Panc1 (cell line): Measurements from ENCODE around the gene PLD2. TPM values are rescaled to one million over a fixed set of nuclear protein-coding genes. Genes with fewer than 3 reads are reported as not detected.

Experiments
- ATAC-seq: fragments of 200-7000 bp; cut with Tn5 transposase; 2 replicates; pipeline ENCODE4 v1.9.1; 2020; ENCODE audit warnings: mild to moderate bottlenecking, moderate library complexity
- BruUV-seq: library from RNA; stranded (reverse); fragments of 400-500 nt; replicated peaks from 2 replicates; lab custom pipeline; 2021; lab: Mats Ljungman, UMichigan
- CTCF ChIA-PET: fragments of 300-600 bp; sonication (Branson Sonifier 250); formaldehyde crosslinking; loops from one replicate; lab custom pipeline; 2022; ENCODE audit warnings: antibody characterized with exemption; lab: Charles Lee
- POLR2A ChIA-PET: fragments of 300-600 bp; sonication (Branson Sonifier 250); formaldehyde crosslinking; loops from one replicate; lab custom pipeline; 2022; ENCODE audit warnings: antibody characterized with exemption; lab: Charles Lee
- DNase-seq: peaks from one replicate; pipeline ENCODE4 v3.0.0-alpha.2; 2010; ENCODE audit warnings: low read depth, low spot score
- H3K27ac ChIP-seq: 2 replicates; pipeline ENCODE4 v1.5.1; 2011; ENCODE audit warnings: mild to moderate bottlenecking, low read length, inconsistent platforms
- H3K27me3 ChIP-seq: fragments of 200-500 bp; sonication (Bioruptor generic); 2 replicates; pipeline ENCODE4 v1.6.0; 2014; ENCODE audit warnings: low read length, inconsistent platforms; ENCODE audit not compliant: control insufficient read depth, insufficient read depth
- H3K36me3 ChIP-seq: fragments of 200-500 bp; sonication (Bioruptor generic); 2 replicates; pipeline ENCODE4 v1.5.1; 2014; ENCODE audit warnings: inconsistent platforms, mild to moderate bottlenecking, low read length, moderate library complexity; ENCODE audit not compliant: control insufficient read depth, insufficient read depth
- H3K4me1 ChIP-seq: 2 replicates; pipeline ENCODE4 v1.5.1; 2011; ENCODE audit warnings: inconsistent platforms, mild to moderate bottlenecking, low read length, moderate library complexity; ENCODE audit not compliant: control insufficient read depth, insufficient read depth
- H3K4me3 ChIP-seq, 2 experiments: 2 replicates each; pipeline ENCODE4 v1.5.1; 2011 to 2012; ENCODE audit warnings: low read depth in 2 of 2, low read length in 2 of 2, mild to moderate bottlenecking in 2 of 2, inconsistent platforms in 1 of 2, moderate library complexity in 1 of 2
- H3K9me3 ChIP-seq: fragments of 200-500 bp; sonication (Bioruptor generic); 2 replicates; pipeline ENCODE4 v1.5.1; 2014; ENCODE audit warnings: low read depth, mild to moderate bottlenecking, inconsistent platforms, low read length, moderate library complexity; ENCODE audit not compliant: control insufficient read depth, insufficient read depth
- POLR2AphosphoS5 ChIP-seq: IDR thresholded peaks from 2 replicates; pipeline ENCODE4 v1.6.1; 2012; ENCODE audit warnings: mild to moderate bottlenecking, low read depth, low read length, moderate library complexity
- SIN3A ChIP-seq: IDR thresholded peaks from 2 replicates; pipeline ENCODE4 v1.6.1; 2012; ENCODE audit warnings: low read depth, mild to moderate bottlenecking, low read length, moderate library complexity, borderline replicate concordance; ENCODE audit not compliant: insufficient read depth
- TCF7L2 ChIP-seq: IDR thresholded peaks from 2 replicates; pipeline ENCODE4 v1.6.1; 2011; ENCODE audit warnings: mild to moderate bottlenecking, low read depth, low read length, inconsistent platforms
- in situ Hi-C: cut with HindIII; loops from 2 replicates; pipeline ENCODE4 v1.10.0; 2016; ENCODE audit warnings: low sequenced_read_pairs, low pct_unique_long_range_greater_than_20kb
- intact Hi-C: fragments of 100-400 bp; cut with micrococcal nuclease; formaldehyde crosslinking; loops from one replicate; pipeline ENCODE4 v1.10.0; 2022; ENCODE audit not compliant: unreplicated experiment
- total RNA-seq: library from RNA; stranded (reverse); gene quantifications from one replicate; pipeline ENCODE4 v1.2.1, GENCODE V29; 2021; ENCODE audit not compliant: unreplicated experiment
- TF ChIP-seq, protein P1 (sequence below), 2 experiments: IDR thresholded peaks; 2 replicates each; pipeline ENCODE4 v1.6.1; 2011 to 2012; ENCODE audit warnings: low read depth in 2 of 2, control low read depth in 1 of 2, low read length in 1 of 2, mild to moderate bottlenecking in 1 of 2, moderate library complexity in 1 of 2; ENCODE audit not compliant: insufficient read depth in 1 of 2
- TF ChIP-seq, protein P2 (sequence below): fragments of 450-650 bp; IDR thresholded peaks from 2 replicates; pipeline ENCODE4 v1.5.1; 2017; ENCODE audit warnings: mild to moderate bottlenecking

Gene PLD2
- total RNA-seq, 1 experiment from 2014 or later: 40.2 TPM

DNA sequence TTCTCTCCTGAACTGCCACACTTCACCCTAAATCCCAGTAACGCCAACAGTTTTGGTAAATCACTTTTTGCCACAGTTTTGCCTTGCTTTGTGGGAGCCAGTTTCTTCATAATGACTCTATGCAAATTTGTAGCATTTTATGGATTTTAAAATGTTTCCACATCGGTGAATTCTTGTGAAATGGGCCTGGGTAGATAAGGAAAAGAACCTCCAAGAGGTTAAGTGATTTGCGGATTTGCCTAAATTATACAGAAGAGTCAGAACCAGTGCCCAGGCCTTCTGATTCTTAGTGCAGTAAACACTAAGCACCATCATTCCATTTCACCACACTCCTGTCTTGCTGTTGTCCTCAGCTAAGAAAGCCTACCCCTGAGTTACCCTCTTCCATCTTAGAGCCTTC is 44.1 kb downstream of the PLD2 start:
- H3K27ac ChIP-seq: no peak overlapping the region
- H3K9me3 ChIP-seq: no peaks in the 10 kb centered on the region
- H3K4me1 ChIP-seq: no peaks in the 10 kb centered on the region; the same call in 1 of the 2 replicates
- in situ Hi-C loops: no loop called here
- no TSS peak for BruUV-seq
- CTCF ChIA-PET: no interaction called here
- H3K36me3 ChIP-seq: no peaks in the 10 kb centered on the region
- H3K27me3 ChIP-seq: no peaks in the 10 kb centered on the region
- H3K4me3 ChIP-seq: no peak overlapping the region
- POLR2A ChIA-PET: no interaction called here
- intact Hi-C loops: no loop called here
- no peak for ATAC-seq
- TF ChIP-seq POLR2AphosphoS5 (no peak), TCF7L2 (no peak), SIN3A (no peak)
- TF ChIP-seq, protein P1, sequence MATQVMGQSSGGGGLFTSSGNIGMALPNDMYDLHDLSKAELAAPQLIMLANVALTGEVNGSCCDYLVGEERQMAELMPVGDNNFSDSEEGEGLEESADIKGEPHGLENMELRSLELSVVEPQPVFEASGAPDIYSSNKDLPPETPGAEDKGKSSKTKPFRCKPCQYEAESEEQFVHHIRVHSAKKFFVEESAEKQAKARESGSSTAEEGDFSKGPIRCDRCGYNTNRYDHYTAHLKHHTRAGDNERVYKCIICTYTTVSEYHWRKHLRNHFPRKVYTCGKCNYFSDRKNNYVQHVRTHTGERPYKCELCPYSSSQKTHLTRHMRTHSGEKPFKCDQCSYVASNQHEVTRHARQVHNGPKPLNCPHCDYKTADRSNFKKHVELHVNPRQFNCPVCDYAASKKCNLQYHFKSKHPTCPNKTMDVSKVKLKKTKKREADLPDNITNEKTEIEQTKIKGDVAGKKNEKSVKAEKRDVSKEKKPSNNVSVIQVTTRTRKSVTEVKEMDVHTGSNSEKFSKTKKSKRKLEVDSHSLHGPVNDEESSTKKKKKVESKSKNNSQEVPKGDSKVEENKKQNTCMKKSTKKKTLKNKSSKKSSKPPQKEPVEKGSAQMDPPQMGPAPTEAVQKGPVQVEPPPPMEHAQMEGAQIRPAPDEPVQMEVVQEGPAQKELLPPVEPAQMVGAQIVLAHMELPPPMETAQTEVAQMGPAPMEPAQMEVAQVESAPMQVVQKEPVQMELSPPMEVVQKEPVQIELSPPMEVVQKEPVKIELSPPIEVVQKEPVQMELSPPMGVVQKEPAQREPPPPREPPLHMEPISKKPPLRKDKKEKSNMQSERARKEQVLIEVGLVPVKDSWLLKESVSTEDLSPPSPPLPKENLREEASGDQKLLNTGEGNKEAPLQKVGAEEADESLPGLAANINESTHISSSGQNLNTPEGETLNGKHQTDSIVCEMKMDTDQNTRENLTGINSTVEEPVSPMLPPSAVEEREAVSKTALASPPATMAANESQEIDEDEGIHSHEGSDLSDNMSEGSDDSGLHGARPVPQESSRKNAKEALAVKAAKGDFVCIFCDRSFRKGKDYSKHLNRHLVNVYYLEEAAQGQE (IDR thresholded peaks at IDR 0.05; ENCODE audit: insufficient read depth in 1 of 2, low read depth in 2 of 2, low read length in 1 of 2): no peak
- TF ChIP-seq, protein P2, sequence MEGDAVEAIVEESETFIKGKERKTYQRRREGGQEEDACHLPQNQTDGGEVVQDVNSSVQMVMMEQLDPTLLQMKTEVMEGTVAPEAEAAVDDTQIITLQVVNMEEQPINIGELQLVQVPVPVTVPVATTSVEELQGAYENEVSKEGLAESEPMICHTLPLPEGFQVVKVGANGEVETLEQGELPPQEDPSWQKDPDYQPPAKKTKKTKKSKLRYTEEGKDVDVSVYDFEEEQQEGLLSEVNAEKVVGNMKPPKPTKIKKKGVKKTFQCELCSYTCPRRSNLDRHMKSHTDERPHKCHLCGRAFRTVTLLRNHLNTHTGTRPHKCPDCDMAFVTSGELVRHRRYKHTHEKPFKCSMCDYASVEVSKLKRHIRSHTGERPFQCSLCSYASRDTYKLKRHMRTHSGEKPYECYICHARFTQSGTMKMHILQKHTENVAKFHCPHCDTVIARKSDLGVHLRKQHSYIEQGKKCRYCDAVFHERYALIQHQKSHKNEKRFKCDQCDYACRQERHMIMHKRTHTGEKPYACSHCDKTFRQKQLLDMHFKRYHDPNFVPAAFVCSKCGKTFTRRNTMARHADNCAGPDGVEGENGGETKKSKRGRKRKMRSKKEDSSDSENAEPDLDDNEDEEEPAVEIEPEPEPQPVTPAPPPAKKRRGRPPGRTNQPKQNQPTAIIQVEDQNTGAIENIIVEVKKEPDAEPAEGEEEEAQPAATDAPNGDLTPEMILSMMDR: no peak
- DNase-seq: no peak

DNA sequence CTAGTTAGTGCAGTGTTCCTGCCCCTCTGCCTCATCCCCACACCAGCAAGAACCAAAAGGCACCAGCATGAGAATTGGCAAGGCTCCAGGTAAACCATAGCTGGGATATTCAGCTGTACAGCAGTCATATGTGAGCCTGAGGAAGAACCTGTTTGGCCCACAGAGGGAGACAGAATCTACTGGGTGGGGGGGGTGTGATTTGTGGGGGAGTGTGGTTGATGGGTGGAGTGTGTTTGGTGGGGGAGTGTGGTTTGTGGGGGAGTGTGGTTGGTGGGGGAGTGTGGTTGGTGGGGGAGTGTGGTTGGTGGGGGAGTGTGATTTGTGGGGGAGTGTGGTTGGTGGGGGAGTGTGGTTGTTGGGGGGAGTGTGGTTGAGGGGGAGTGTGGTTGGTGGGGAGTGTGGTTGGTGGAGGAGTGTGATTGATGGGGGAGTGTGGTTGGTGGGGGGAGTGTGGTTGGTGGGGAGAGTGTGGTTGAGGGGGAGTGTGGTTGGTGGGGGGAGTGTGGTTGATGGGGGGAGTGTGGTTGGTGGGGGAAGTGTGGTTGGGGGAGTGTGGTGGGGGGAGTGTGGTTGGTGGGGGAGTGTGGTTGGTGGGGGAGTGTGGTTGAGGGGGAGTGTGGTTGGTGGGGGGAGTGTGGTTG is 45.7 kb downstream of the PLD2 start:
- BruUV-seq: no TSS peak
- ATAC-seq: no peak
- DNase-seq: no peak
- intact Hi-C loops (no loop called here), in situ Hi-C loops (no loop called here)
- CTCF ChIA-PET: no interaction called here
- no peaks in the 10 kb centered on the region; the same call in 1 of the 2 replicates for H3K4me1 ChIP-seq
- H3K4me3 ChIP-seq: no peak overlapping the region
- TF ChIP-seq SIN3A (no peak), POLR2AphosphoS5 (no peak), TCF7L2 (no peak)
- TF ChIP-seq, protein P1 (IDR thresholded peaks at IDR 0.05; ENCODE audit: insufficient read depth in 1 of 2, low read depth in 2 of 2, low read length in 1 of 2): no peak
- H3K9me3 ChIP-seq: no peaks in the 10 kb centered on the region
- POLR2A ChIA-PET: no interaction called here
- H3K27me3 ChIP-seq: no peaks in the 10 kb centered on the region
- no peak overlapping the region for H3K27ac ChIP-seq
- H3K36me3 ChIP-seq: no peaks in the 10 kb centered on the region
